HS-5 (cell line): ENCODE data around the gene ASAH2.
A peak's percentile ranks its signal among the peaks of the same experiment; 100 is the strongest.
"Not testable (repeated sequence)": the region's sequence is repeated elsewhere in the genome, so short reads cannot be mapped to it uniquely, and the experiment has no call there.

Source experiments
- DNase-seq: peaks from one replicate; pipeline ENCODE4 v3.0.0-alpha.2; 2012; ENCODE audit warnings: low read depth

ASAH2 gene

DNA sequence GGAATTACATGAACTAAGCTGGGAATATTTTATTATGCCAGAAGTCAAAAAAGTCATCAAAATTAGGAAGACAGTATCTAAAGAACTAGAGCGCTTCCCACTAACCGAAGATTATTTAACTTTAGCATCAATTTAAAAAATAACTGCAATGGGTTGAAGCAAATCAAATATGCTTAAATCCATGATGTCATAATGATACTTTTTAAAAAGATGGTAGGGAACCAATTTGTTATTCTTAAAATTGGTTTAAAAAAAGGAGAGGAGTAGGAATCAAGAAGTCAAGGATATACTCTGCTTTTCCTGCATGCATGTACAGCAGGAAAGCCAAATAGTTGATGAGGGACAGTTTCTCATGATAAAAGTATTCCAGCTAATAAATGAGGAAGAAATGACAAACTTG lies 3.2 kb upstream of the ASAH2 start:
- DNase-seq, result no peak

DNA sequence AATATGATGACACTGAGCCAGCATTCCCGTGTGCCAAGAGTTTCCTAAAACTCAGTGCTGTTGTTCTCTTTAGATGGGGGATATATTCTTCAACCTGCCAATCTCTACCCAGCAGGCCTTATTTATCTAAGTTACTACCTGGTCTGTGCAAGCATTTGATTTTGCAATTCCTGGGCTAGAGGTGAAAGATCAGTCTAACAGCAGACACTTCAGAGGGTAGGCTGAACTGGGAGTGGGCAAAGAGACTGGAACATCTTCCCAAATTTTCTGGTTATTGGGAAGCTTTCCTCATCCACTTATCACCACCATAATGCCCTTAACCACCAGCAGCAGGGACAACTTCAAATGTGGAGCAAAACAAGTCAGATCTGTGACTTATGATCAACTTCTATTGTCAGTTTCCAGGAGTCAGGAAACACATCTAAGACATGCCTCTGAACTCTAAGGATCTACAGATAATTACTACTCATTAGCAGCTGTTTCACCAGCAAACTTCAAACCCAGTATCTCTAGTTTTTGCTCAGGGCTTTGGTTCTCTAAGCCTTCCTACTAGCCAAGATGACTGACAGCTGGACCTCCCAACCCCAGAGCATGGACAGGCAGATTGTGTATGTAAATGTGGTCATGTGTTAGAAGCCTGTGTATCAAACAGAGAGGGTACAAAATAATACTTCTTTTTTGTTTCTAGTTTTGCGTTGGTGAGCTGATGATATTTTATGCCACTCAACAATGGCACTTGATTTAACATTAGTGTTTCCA lies 1.0 kb downstream of the ASAH2 start:
- no peak for DNase-seq

- no peak for DNase-seq
Observed at GRCh38 chr10:50248598-50248997, 2.7 kb downstream of the ASAH2 start.

DNA sequence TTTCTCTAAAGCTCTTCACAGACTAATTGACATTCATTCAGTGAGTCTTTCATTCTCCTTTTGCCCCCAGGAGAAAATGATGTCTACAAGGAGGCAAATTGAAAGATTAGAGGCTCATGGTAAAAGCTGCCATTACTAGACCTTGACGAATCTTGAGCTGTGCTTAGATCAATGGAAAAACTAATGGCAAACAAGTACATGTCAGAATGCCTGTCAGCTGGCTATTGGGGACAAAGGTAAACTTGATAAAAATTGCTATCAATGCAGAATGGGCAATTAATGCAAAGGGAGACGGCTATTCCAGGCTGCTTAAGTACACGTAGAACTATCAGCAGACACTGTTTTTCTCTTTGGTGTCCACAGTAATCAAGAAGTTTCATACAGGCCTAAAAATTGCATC lies 3.3 kb downstream of the ASAH2 start:
- no peak for DNase-seq

GRCh38 chr10:50244201-50244600 lies 7.1 kb downstream of the ASAH2 start:
- DNase-seq, result no peak

- DNase-seq, result no peak
Observed at GRCh38 chr10:50242777-50243176, 8.5 kb downstream of the ASAH2 start.

DNA sequence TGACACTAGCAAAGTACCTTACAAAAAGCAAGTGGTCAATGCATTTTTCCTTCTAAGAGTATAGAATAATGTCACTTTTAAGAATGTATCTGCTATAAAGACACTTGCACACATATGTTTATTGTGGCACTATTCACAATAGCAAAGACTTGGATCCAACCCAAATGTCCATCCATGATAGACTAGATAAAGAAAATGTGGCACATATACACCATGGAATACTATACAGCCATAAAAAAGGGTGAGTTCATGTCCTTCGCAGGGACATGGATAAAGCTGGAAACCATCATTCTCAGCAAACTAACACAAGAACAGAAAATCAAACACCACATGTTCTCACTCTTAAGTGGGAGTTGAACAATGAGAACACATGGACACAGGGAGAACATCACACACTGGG lies 9.8 kb downstream of the ASAH2 start:
- DNase-seq, result not testable (repeated sequence)

DNA sequence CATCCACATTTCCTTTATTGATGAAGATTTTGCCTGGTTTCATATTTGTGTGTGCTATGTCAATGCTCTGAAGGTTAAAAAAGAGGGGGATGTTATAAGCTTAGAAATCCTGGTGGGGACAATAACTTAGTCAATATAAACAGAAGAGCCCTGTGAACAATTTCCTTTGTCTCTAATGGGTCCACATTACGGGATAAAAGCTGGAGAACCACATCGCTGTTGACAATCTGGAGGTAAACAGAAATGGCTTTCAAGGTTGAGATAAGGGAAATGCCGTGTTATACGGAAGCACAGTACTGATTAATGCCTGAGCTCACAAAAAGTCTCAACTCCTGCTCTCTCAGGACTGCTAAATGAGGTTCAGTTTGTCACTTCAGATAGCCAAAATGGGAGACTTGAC lies 16.8 kb downstream of the ASAH2 start:
- no peak for DNase-seq

DNA sequence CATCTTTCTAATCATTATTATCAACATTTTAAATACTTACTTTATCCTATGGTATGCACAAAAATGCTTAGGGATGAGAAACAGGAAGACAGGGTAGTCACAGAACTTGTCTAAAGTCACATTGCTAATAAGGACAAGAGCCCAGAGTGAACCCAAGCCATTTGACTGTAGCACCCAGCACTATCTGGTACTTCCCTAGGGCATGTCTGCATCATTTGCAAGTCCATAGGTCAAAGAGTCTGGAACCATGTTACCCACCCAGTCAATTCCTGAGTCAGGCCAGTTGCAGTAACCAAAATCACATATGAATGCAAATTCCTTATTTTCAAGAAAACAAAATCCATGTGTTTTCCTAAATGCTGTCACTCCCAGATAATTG lies 19.1 kb downstream of the ASAH2 start:
- DNase-seq, result no peak

DNA sequence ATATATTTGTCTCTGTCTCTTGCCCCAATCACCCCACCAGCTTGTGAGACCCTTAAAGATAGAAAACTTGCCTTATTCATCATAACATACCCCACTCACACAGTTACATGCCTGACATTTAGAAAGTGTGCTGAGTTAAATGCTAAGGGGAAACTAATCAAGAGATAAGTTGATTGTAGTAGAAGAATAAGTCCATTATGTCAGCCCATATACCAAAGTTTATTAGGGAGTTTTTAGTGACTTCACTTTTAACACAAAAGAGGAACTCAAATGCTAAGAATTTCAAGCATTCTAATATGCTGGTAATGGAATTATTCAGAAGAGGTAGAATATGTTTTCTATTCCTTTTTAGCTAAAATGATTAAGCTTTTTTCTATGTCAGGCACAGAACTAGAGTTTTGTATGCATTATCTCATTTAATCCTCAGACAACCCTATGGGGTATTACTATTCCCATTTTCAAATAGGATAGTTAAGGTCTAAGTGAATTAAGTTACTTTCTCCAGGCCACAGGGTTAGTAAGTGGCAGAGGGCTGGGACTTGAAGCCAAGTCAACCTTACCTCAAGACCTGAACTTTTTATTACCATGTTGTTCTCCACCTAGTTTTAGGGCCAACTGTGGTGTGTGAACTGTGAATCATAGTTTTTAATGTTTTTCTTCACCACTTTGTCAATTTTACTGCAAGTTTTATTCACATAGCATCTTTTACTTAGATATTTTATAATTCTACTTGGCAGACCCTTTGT lies 19.6 kb downstream of the ASAH2 start:
- DNase-seq, result no peak

DNA sequence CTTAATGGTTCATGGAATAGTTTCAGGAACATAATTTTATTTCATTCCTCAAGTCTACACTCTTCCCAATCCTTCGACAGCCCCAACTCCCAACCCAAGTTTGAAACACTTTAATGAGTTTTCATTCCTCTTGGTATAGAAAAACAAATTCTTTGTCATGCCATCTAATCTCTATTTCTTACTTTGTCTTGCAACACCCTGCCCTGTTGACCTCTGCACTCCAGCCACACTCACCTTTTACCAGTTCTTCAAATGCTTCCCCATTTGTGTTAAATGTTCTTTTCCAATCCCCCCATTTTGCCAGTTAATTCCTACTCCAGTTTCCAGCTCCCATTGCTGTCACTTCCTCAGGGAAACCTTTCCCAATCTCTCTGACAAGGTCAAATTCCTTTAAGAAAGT lies 21.9 kb downstream of the ASAH2 start:
- no peak for DNase-seq

DNA sequence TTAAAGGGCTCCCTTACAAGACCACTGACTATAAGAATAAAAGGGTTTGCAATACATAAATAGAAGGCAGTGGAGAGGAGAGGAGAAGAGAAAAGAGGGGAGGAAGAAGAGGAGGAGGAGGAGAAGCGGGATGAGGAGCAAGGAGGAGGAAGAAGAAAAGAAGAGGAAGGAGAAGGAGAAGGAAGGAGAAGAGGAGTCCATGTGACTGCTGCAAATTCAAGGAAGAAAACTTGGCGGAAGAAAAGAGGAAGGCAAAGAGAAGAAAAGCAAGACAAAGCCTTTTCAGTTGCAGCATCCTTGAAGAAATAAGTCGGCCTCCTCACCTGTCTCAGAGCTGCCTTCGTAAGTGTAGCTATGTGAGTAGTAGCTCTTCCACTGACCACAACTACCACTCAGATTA lies 22.6 kb downstream of the ASAH2 start:
- DNase-seq, result no peak

- DNase-seq, result no peak
Observed at GRCh38 chr10:50226610-50227009, 24.7 kb downstream of the ASAH2 start.

- DNase-seq, result peak; percentile 47
Observed at GRCh38 chr10:50224330-50224952, 26.9 kb downstream of the ASAH2 start.

- DNase-seq, result no peak
Observed at GRCh38 chr10:50222199-50222598, 29.1 kb downstream of the ASAH2 start.

- DNase-seq, result no peak
Observed at GRCh38 chr10:50221470-50221869, 29.8 kb downstream of the ASAH2 start.

DNA sequence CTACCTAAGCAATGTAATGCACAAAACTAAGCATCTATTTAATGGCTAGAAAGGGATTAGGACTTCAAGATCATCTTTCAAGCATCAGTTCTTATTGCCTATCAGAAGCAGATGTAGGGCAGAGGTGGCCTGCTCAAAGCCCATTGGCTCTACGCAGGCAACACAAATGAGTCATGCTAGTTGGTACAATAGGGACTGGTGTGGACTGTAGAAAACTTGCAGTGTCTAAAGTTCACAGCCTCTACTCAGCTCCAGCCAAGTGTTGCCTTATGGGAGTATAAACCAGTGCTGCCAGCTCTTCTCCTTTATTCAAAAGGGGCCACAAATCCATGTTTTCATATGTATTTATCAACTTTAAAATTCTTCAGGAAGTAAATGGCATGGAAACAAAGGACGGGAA lies 31.7 kb downstream of the ASAH2 start:
- no peak for DNase-seq

- DNase-seq, result no peak
Observed at GRCh38 chr10:50219200-50219599, 32.1 kb downstream of the ASAH2 start.

GRCh38 chr10:50216894-50217293 lies 34.4 kb downstream of the ASAH2 start:
- DNase-seq, result peak; percentile 3

DNA sequence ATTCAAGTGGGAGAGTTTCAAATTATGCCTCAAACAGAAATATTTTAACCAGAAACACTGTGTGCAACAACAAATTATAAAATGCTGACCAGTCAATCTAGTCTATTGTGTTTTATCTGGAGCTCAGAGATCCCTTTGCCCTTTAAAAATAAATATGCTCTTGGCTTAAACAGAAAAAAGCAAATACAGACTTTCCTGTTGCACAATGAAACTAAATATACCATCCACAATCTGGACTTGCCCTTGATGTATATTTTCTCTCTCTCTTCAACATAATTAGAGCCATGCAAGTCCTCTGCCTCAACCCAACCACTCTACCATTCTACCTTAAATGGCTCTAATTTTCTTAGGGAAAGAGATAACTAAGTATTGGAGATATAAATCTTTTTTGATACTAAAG lies 34.9 kb downstream of the ASAH2 start:
- DNase-seq, result no peak

DNA sequence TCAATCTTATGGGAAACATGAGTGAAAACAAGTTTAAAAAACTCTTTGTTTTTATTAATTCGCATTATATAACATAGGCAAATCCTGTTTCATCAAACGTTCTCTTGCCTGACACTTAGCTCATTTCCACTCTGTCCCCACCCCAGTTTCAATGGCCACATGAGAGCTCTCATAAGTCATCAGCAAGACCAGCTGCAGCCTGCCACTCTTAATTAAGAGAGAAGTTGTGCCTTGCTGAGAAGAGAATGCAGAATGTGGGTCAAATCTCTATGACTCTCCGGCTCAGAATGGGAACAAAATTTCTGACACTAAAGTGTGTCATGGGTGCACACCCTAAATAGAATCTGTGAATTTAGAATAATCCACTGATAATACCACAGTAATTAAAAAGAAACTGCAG lies 39.6 kb downstream of the ASAH2 start:
- DNase-seq, result no peak

DNA sequence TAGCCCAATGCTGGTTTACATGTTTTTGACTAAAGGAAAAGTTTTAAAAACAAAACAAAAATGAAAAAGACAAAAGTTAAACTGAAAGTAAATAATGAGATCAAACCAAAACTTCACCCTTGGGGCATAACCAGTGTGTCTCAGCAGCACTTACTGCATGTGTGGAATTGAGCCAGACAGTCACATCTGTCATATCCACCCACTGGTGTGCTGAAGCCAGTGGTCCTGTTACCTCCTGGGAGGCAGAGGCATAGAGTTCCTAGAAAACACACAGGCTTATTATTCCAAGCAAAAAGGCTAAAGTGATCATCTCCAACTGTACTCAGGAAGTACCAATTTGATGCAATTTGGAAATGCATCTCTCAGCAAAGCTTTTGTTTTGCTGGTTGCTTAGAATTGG lies 40.4 kb downstream of the ASAH2 start:
- DNase-seq, result no peak
